HG03060 (cell line): ENCODE results near the gene ZNF708.
"Not testable (repeated sequence)": the region's sequence is repeated elsewhere in the genome, so short reads cannot be mapped to it uniquely, and the experiment has no call there.

Source experiments
- ATAC-seq: cut with Tn5 transposase; IDR thresholded peaks from one replicate; pipeline ENCODE4 v1.9.1; 2021; ENCODE audit warnings: low read depth, moderate number of reproducible peaks; ENCODE audit not compliant: unreplicated experiment

The ZNF708 gene

DNA sequence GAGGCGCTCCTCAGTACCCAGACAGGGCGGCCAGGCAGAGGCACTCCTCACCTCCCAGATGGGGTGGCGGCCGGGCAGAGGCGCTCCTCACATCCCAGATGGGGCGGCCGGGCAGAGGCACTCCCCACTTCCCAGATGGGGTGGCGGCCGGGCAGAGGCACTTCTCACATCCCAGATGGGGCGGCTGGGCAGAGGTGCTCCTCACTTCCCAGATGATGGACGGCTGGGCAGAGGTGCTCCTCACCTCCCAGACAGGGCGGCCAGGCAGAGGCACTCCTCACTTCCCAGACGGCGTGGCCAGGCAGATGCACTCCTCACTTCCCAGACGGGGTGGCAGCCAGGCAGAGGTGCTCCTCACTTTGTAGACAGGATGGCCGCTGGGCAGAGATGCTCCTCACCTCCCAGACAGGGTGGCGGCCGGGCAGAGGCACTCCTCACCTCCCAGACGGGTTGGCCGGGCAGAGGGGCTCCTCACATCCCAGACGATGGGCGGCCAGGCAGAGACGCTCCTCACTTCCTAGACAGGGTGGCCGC, 68.3 kb downstream of the ZNF708 start:
- not testable (repeated sequence) for ATAC-seq

DNA sequence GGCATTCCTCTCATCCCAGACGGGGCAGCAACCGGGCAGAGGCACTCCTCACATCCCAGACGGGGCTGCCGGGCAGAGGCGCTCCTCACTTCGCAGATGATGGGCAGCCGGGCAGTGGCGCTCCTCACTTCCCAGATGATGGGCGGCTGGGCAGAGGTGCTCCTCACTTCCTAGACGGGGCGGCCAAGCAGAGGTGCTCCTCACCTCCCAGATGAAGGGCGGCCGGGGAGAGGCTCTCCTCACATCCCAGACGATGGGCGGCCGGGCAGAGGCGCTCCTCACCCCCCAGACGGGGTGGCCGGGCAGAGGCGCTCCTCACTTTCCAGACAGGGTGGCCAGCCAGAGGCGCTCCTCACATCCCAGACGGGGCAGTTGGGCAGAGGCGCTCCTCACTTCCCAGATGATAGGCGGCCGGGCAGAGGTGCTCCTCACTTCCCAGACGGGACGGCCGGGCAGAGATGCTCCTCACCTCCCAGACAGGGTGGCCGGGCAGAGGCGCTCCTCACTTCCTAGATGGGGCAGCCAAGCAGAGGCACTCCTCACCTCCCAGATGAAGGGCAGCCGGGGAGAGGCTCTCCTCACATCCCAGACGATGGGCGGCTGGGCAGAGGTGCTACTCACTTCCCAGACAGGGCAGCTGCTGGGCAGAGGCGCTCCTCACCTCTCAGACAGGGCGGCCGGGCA, 68.9 kb downstream of the ZNF708 start:
- ATAC-seq, result no peak

DNA sequence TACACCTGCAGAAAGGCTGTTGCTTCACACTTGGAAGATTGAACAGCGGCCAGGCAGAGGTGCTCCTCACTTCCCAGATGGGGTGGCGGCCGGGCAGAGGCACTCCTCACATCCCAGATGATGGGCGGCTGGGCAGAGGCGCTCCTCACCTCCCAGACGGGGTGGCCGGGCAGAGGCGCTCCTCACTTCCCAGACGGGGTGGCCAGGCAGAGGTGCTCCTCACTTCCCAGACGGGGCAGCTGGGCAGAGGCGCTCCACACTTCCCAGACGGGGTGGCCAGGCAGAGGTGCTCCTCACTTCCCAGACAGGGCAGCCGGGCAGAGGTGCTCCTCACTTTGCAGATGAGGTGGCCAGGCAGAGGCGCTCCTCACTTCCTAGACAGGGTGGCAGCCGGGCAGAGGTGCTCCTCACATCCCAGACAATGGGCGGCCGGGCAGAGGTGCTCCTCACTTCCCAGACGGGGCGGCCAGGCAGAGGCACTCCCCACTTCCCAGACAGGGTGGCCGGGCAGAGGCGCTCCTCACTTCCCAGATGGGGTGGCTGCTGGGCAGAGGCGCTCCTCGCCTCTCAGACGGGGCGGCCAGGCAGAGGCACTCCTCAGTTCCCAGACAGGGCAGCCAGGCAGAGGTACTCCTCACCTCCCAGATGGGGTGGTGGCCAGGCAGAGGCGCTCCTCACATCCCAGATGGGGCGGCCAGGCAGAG, 69.6 kb downstream of the ZNF708 start:
- not testable (repeated sequence) for ATAC-seq

DNA sequence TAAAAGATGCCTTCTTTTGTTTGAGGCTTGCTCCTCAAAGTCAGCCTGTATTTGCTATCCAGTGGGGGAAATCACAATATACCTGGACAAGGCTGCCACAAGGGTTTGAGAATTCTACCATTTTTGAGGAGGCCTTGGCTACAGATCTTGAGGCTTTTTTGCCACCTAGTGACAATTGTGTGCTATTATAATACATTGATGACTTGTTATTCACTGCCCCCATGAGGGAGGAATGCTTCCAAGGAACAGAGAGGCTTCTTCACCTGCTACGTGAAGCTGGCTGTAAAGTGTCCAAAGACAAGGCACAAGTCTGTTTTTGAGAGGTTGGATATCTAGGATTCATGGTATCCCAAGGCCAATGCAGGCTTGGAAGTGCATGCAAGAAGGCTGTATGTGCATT, 72.5 kb downstream of the ZNF708 start:
- no peak for ATAC-seq
